PC-9 (cell line): ENCODE data around the gene TOR1A.

ENCODE experiments used
- CTCF ChIP-seq: fragments of 200-600 bp; sonication (generic); conservative IDR thresholded peaks from 2 replicates; pipeline ENCODE4 v1.6.1; 2017; ENCODE audit warnings: mixed run types, antibody characterized with exemption, mild to moderate bottlenecking, moderate library complexity
- EZH2 ChIP-seq: fragments of 200-600 bp; sonication (generic); IDR thresholded peaks from 2 replicates; pipeline ENCODE4 v1.8.0; 2017; ENCODE audit warnings: antibody characterized with exemption, low read depth

- no peak for TF ChIP-seq CTCF
- TF ChIP-seq EZH2: no peak
Observed at GRCh38 chr9:129801504-129801903, 22.4 kb downstream of the TOR1A start.
